Uterus (tissue), 2 donors: ENCODE data around the gene ARMS2.

ENCODE experiments used
- POLR2A ChIP-seq, 2 donors: fragments of 450-650 bp; IDR thresholded peaks; one replicate each; pipeline ENCODE4 v1.6.1; 2016; ENCODE audit warnings: antibody characterized with exemption in 2 of 2, mild to moderate bottlenecking in 1 of 2, moderate library complexity in 1 of 2
- TF ChIP-seq, protein P1 (sequence below), 4 experiments: fragments of 200-600 bp in 2 of 4; fragments of 450-650 bp in 2 of 4; sonication (generic) in 2 of 4; IDR thresholded peaks; one replicate each; pipeline ENCODE4 v1.5.1; 2016 to 2019; ENCODE audit warnings: antibody characterized with exemption in 4 of 4, mild to moderate bottlenecking in 2 of 4, moderate library complexity in 1 of 4

DNA sequence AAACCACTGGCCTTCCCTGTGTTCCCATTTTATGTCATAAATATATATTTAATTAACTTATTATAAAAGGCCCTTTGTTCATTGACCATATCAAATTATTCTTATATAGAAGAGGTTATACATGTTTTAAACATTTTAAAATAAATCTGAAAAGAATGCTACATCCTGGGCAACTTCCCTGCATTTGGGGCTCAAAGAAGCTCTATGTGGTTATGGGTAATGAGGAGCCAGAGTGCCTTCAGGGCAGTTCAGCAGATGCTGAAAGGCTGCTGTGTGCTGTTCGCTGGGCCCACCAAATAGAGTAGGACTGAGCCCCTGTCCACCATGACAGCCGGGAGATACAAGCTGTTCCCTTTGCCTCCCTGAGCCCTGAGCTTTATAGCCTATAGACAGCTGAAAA lies 42.8 kb downstream of the ARMS2 start:
- TF ChIP-seq, protein P1, sequence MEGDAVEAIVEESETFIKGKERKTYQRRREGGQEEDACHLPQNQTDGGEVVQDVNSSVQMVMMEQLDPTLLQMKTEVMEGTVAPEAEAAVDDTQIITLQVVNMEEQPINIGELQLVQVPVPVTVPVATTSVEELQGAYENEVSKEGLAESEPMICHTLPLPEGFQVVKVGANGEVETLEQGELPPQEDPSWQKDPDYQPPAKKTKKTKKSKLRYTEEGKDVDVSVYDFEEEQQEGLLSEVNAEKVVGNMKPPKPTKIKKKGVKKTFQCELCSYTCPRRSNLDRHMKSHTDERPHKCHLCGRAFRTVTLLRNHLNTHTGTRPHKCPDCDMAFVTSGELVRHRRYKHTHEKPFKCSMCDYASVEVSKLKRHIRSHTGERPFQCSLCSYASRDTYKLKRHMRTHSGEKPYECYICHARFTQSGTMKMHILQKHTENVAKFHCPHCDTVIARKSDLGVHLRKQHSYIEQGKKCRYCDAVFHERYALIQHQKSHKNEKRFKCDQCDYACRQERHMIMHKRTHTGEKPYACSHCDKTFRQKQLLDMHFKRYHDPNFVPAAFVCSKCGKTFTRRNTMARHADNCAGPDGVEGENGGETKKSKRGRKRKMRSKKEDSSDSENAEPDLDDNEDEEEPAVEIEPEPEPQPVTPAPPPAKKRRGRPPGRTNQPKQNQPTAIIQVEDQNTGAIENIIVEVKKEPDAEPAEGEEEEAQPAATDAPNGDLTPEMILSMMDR (IDR thresholded peaks at IDR 0.05) = no peak
- TF ChIP-seq POLR2A (IDR thresholded peaks at IDR 0.05) = no peak
